ENCODE results near the gene PLAGL2.

Gene PLAGL2

DNA sequence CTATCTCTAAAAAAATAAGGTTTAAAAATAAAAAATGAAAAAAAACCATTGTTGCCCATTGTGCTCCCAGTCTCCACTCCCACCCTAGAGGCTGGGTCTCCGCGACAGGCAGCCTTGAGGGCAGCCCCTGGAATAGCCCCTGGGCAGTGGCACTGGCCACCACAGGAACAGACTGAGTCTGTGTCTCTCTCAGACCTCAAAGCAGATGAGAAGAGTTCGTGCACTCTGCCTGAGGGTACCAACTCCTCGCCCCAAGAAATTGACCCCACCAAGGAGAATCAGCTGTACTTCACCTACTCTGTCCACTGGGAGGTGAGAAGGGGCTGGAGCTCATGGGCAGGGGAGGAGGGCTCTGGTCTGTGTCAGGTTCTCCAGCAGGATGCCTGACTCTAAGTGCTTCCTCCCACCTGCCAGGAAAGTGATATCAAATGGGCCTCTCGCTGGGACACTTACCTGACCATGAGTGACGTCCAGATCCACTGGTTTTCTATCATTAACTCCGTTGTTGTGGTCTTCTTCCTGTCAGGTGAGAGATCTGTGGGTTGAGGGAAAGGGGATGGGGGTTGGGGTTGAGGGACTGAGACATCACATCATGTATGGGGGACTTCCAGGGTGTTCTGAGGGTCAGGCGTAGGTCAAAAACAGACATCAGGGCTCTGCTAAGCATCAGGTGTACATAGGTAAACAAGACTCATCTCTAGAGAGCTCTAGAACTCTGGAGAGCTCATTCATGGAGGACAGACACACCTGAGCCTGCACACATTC is 62.5 kb downstream of the PLAGL2 start:
- DNase-seq: no peak

DNA sequence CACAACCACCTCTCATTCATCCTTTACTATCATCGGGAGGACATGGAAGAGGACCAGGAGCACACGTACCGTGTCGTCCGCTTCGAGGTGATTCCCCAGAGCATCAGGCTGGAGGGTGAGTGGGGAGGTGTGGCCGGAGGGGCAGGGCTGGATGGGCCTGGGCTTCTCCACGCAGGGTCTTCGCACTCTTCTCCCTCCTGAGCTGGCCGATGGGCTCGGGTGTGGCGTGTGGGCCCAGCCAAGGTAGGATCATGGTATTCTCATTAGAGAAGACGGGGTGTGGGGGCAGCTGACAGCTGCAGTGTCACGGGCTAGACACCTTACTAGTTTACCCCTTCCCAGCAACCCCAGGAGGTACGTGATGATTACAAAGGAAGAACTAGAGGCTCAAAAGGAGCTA is 64.6 kb downstream of the PLAGL2 start:
- DNase-seq: no peak

Measured in DMS 273 treated with DMSO at 0.1 percent for 48 hours (cell line).